TTC549 (cell line): Measurements from ENCODE around the gene SLC17A3.

Experiments
- FAIRE-seq: peaks from 2 replicates; lab custom pipeline; 2012; peaks lifted over from hg19 to GRCh38; lab: Jason Lieb, UNC

SLC17A3 gene

GRCh38 chr6:25874118-25874517 is at the start of gene SLC17A3:
TSS of gene SLC17A3 (minus strand) at chr6:25874243. CDS start at chr6:25868387, 5,856 bp downstream.
- FAIRE-seq: no peak

- no peak for FAIRE-seq
Measured at GRCh38 chr6:25922301-25922700, 48.3 kb upstream of the SLC17A3 start.

- peak; percentile 75 for FAIRE-seq
Measured at GRCh38 chr6:25921525-25922203, 47.6 kb upstream of the SLC17A3 start.

- no peak for FAIRE-seq
Measured at GRCh38 chr6:25919657-25920056, 45.6 kb upstream of the SLC17A3 start.

GRCh38 chr6:25918083-25918683 is 44.1 kb upstream of the SLC17A3 start:
- FAIRE-seq: no peak

- FAIRE-seq: no peak
Measured at GRCh38 chr6:25916789-25917490, 42.9 kb upstream of the SLC17A3 start.

- FAIRE-seq: no peak
Measured at GRCh38 chr6:25916330-25916729, 42.3 kb upstream of the SLC17A3 start.

GRCh38 chr6:25913741-25914140 is 39.7 kb upstream of the SLC17A3 start:
- FAIRE-seq: no peak

GRCh38 chr6:25911351-25911750 is 37.3 kb upstream of the SLC17A3 start:
- FAIRE-seq: no peak

- FAIRE-seq: no peak
Measured at GRCh38 chr6:25907475-25908014, 33.5 kb upstream of the SLC17A3 start.

GRCh38 chr6:25903467-25904099 is 29.5 kb upstream of the SLC17A3 start:
- FAIRE-seq: no peak

- FAIRE-seq: no peak
Measured at GRCh38 chr6:25902071-25902470, 28.0 kb upstream of the SLC17A3 start.

GRCh38 chr6:25900843-25901242 is 26.8 kb upstream of the SLC17A3 start:
- no peak for FAIRE-seq

GRCh38 chr6:25899580-25900408 is 25.8 kb upstream of the SLC17A3 start:
- FAIRE-seq: no peak

- FAIRE-seq: no peak
Measured at GRCh38 chr6:25899123-25899522, 25.1 kb upstream of the SLC17A3 start.

GRCh38 chr6:25898289-25898977 is 24.4 kb upstream of the SLC17A3 start:
- FAIRE-seq: no peak

GRCh38 chr6:25896252-25896651 is 22.2 kb upstream of the SLC17A3 start:
- no peak for FAIRE-seq

- no peak for FAIRE-seq
Measured at GRCh38 chr6:25895771-25896170, 21.7 kb upstream of the SLC17A3 start.

GRCh38 chr6:25893778-25894177 is 19.7 kb upstream of the SLC17A3 start:
- no peak for FAIRE-seq

GRCh38 chr6:25892877-25893276 is 18.8 kb upstream of the SLC17A3 start:
- FAIRE-seq: no peak
